HG03520 (cell line): ENCODE data around the gene TMEM252.

Experiments
- ATAC-seq: cut with Tn5 transposase; IDR thresholded peaks from one replicate; pipeline ENCODE4 v1.9.1; 2021; ENCODE audit warnings: mild to moderate bottlenecking, moderate library complexity; ENCODE audit not compliant: unreplicated experiment

TMEM252 gene

GRCh38 chr9:68500457-68501381, 40.0 kb downstream of the TMEM252 start:
- no peak for ATAC-seq

GRCh38 chr9:68498816-68499215, 41.9 kb downstream of the TMEM252 start:
- ATAC-seq: no peak

DNA sequence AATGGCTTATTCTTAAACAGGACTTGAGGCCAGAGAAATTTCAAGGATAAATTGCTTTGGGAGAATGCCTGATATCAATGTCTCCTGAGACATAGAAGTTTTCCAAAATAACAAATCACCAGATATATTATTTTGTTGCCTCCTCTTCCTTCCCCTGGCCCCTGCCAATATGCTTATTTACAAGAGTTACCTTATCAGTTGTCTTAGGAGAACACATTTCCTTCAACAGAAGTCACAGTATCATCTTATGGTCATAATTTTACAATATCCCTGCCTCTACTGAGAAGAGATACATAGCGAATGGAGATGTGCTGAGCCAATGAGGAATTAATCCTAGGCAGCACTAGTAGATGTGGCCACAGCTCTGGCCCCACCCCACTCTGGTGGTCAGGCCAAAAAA, 43.1 kb downstream of the TMEM252 start:
- ATAC-seq: no peak

DNA sequence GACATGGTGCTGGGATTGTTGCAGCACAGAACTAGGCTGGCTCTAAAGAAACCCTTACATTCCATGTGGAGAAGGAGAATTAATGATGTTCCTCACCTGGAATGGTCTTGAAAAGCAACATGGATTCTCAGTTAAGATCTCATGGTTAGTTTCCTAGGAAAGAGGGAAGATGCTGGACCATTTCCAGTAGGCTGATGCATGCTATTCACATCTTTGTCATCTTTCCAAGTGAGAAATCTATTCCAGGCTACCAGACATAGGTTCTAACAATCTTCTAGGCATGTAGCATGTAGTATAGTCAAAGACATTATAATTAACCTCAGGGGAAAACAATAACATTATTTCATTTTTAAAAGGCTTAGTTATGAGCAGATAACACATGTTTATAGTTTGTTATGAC, 44.3 kb downstream of the TMEM252 start:
- ATAC-seq: no peak

- no peak for ATAC-seq
These were observed 45.4 kb downstream of the TMEM252 start for GRCh38 chr9:68495247-68495646.

- ATAC-seq: no peak
These were observed 46.6 kb downstream of the TMEM252 start for GRCh38 chr9:68493958-68494577.

DNA sequence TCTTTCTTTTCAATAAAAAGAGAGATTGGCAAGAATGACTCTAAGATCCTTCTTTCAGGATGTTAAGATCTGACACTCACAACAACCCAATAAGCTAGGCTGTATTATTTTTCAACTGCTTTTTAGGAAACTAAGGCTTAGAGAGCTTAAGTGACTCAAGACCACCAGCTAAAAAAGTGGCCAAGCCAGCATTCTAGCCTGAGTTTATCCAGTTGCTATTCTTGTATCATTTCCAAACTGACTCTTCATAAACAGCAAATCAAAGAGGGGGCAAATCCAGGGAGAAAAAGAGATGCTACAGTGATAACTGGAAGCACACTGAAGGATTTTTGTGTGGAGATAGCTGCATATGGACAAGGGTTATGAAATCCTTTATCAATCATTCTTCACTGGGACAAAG, 47.1 kb downstream of the TMEM252 start:
- no peak for ATAC-seq

- no peak for ATAC-seq
These were observed 47.9 kb downstream of the TMEM252 start for GRCh38 chr9:68492806-68493205.

DNA sequence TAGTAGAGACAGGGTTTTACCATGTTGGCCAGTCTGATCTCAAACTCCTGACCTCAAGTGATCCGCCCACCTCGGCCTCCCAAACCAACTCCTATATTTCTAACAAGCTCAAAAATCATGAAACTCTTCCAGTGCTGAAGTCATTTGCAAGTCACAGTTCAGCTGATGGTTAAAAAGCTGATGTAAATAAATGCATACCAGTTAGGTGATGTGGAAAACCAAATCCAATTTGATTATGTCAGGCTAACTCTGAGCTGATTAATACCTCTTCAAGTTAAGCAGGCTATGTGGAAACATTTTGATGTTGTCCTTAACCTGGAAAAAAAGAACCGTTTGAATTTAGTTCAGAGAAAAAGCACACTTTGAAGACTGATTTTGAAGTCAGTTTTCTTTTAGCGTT, 51.0 kb downstream of the TMEM252 start:
- ATAC-seq: no peak

DNA sequence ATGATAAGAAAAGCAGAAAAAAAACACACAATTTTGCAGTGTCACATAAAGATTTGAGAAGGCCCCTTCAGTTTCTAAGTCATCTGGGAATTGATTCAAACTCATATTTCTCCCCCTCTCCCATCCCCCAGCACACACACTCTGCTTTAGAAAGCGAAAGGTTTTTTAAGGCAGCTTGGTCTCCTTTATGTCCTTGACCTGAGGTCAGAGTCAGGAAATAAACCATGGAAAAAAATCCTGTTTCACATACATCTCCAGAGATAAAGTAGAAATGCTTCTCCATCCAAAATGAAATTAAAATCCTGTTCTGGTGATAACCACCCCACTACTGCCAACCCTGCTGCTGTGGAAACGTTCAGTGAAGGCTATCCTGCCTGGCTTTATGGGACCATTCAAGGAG, 52.6 kb downstream of the TMEM252 start:
- no peak for ATAC-seq
